H1 (cell line): ENCODE data around the gene GRIN3A. TPM values are rescaled to one million over a fixed set of nuclear protein-coding genes. Genes with fewer than 3 reads are reported as not detected.

Source experiments
- CTCF ChIA-PET: fragments of 300-600 bp; sonication (Branson Sonifier 250); formaldehyde crosslinking; loops from one replicate; lab custom pipeline; 2021; ENCODE audit not compliant: partially characterized antibody; lab: Charles Lee
- POLR2A ChIA-PET: fragments of 300-600 bp; sonication (Branson Sonifier 250); formaldehyde crosslinking; loops from one replicate; lab custom pipeline; 2021; ENCODE audit warnings: inconsistent platforms; ENCODE audit not compliant: partially characterized antibody; lab: Charles Lee
- DNase-seq, 2 experiments: peaks; one replicate each; pipeline versions ENCODE4 v3.0.0 to v3.0.0-alpha.2; 2010 to 2022; ENCODE audit warnings: low spot score in 2 of 2, low read depth in 1 of 2, mixed read lengths in 1 of 2
- FAIRE-seq: peaks from 2 replicates; lab custom pipeline; 2011; peaks lifted over from hg19 to GRCh38; lab: Jason Lieb, UNC
- H2AFZ ChIP-seq: 2 replicates; pipeline ENCODE4 v1.8.1; 2012; ENCODE audit warnings: low read length, inconsistent platforms
- H2AK5ac ChIP-seq: 2 replicates; pipeline ENCODE4 v1.6.1; 2013; ENCODE audit warnings: low read depth, low read length
- H2BK120ac ChIP-seq: replicated peaks from 2 replicates; pipeline ENCODE3; 2013; ENCODE audit warnings: low read depth, low read length, inconsistent platforms
- H2BK12ac ChIP-seq: 2 replicates; pipeline ENCODE4 v1.6.1; 2013; ENCODE audit warnings: low read depth, low read length
- H2BK15ac ChIP-seq: 2 replicates; pipeline ENCODE4 v1.6.1; 2013; ENCODE audit warnings: low read length
- H2BK20ac ChIP-seq: 2 replicates; pipeline ENCODE4 v1.6.1; 2013; ENCODE audit warnings: low read length
- H2BK5ac ChIP-seq: 2 replicates; pipeline ENCODE4 v1.6.1; 2013; ENCODE audit warnings: low read depth, low read length
- H3K14ac ChIP-seq: 2 replicates; pipeline ENCODE4 v1.6.1; 2013; ENCODE audit warnings: inconsistent platforms; ENCODE audit not compliant: insufficient read length
- H3K18ac ChIP-seq: 2 replicates; pipeline ENCODE4 v1.6.1; 2013; ENCODE audit warnings: low read length; ENCODE audit errors: extremely low read depth
- H3K23ac ChIP-seq: 2 replicates; pipeline ENCODE4 v1.6.1; 2013; ENCODE audit warnings: inconsistent platforms; ENCODE audit not compliant: insufficient read length
- H3K23me2 ChIP-seq: 2 replicates; pipeline ENCODE4 v1.6.1; 2013; ENCODE audit warnings: low read depth, low read length
- H3K27ac ChIP-seq: 2 replicates; pipeline ENCODE4 v1.6.1; 2011; ENCODE audit warnings: low read depth, low read length, inconsistent platforms
- H3K27me3 ChIP-seq, 4 experiments: replicated peaks in 1 of 4; 1 replicate in 1 of 4; 2 replicates in 3 of 4; pipeline versions ENCODE4 v1.6.1 to v1.8.1; 2011 to 2013; ENCODE audit warnings: low read length in 3 of 4, mild to moderate bottlenecking in 3 of 4, inconsistent platforms in 2 of 4, mixed read lengths in 2 of 4, moderate library complexity in 1 of 4; ENCODE audit not compliant: control insufficient read depth in 3 of 4, insufficient read depth in 3 of 4; ENCODE audit errors: extremely low read depth in 1 of 4
- H3K36me3 ChIP-seq, 4 experiments: 2 replicates each; pipeline versions ENCODE4 v1.6.1 to v1.8.1; 2011 to 2013; ENCODE audit warnings: mild to moderate bottlenecking in 4 of 4, low read length in 3 of 4, moderate library complexity in 2 of 4, control low read depth in 1 of 4, inconsistent platforms in 1 of 4; ENCODE audit not compliant: insufficient read depth in 4 of 4, control insufficient read depth in 2 of 4
- H3K4ac ChIP-seq: replicated peaks from 2 replicates; pipeline ENCODE3; 2013; ENCODE audit warnings: low read length, low read depth, mixed read lengths, inconsistent platforms; ENCODE audit not compliant: insufficient read length
- H3K4me1 ChIP-seq, 4 experiments: replicated peaks in 1 of 4; 1 replicate in 1 of 4; 2 replicates in 3 of 4; pipeline versions ENCODE4 v1.6.1 to v1.8.1; 2011 to 2013; ENCODE audit warnings: low read length in 3 of 4, inconsistent platforms in 2 of 4, mixed read lengths in 1 of 4; ENCODE audit not compliant: insufficient read depth in 4 of 4, control insufficient read depth in 3 of 4
- H3K4me2 ChIP-seq, 2 experiments: 2 replicates each; pipeline versions ENCODE4 v1.6.1 to v1.8.1; 2011 to 2013; ENCODE audit warnings: low read depth in 2 of 2, low read length in 2 of 2, control low read depth in 1 of 2, inconsistent platforms in 1 of 2, mild to moderate bottlenecking in 1 of 2; ENCODE audit not compliant: insufficient read depth in 1 of 2
- H3K4me3 ChIP-seq, 4 experiments: fragments of 200-600, 300-600 bp in 1 of 4; sonication (generic), shearing (Covaris generic), sonication (Bioruptor Twin) in 1 of 4; 2 replicates each; pipeline versions ENCODE4 v1.5.1 to v1.8.1; 2011 to 2016; ENCODE audit warnings: low read length in 4 of 4, low read depth in 3 of 4, control low read depth in 2 of 4, inconsistent platforms in 2 of 4, mild to moderate bottlenecking in 2 of 4, mixed read lengths in 1 of 4, moderate library complexity in 1 of 4; ENCODE audit not compliant: insufficient read depth in 2 of 4; ENCODE audit errors: extremely low read depth in 1 of 4
- H3K56ac ChIP-seq: replicated peaks from 2 replicates; pipeline ENCODE3; 2013; ENCODE audit warnings: low read depth, mild to moderate bottlenecking, mixed read lengths, low read length, inconsistent platforms; ENCODE audit not compliant: insufficient read length
- H3K79me1 ChIP-seq: 2 replicates; pipeline ENCODE4 v1.6.1; 2013; ENCODE audit warnings: low read depth, low read length, control low read depth
- H3K79me2 ChIP-seq, 2 experiments: 2 replicates each; pipeline versions ENCODE4 v1.6.1 to v1.8.1; 2012 to 2013; ENCODE audit warnings: low read length in 2 of 2, mild to moderate bottlenecking in 2 of 2, inconsistent platforms in 1 of 2; ENCODE audit not compliant: insufficient read depth in 2 of 2, control insufficient read depth in 1 of 2
- H3K9ac ChIP-seq, 4 experiments: replicated peaks in 1 of 4; 1 replicate in 1 of 4; 2 replicates in 3 of 4; pipeline versions ENCODE4 v1.6.1 to v1.8.1; 2011 to 2013; ENCODE audit warnings: low read depth in 3 of 4, low read length in 3 of 4, control low read depth in 2 of 4, mild to moderate bottlenecking in 2 of 4, moderate library complexity in 2 of 4, inconsistent platforms in 1 of 4; ENCODE audit errors: extremely low read depth in 1 of 4
- H3K9me3 ChIP-seq, 2 experiments: 2 replicates each; pipeline versions ENCODE4 v1.6.1 to v1.8.1; 2012 to 2013; ENCODE audit warnings: mild to moderate bottlenecking in 2 of 2, moderate library complexity in 2 of 2, control low read depth in 1 of 2, inconsistent platforms in 1 of 2, low read depth in 1 of 2, low read length in 1 of 2, mixed read lengths in 1 of 2; ENCODE audit not compliant: insufficient read depth in 2 of 2
- H4K20me1 ChIP-seq, 2 experiments: replicated peaks in 1 of 2; 2 replicates each; pipeline versions ENCODE3 to v1.8.1; 2011 to 2013; ENCODE audit warnings: inconsistent platforms in 2 of 2, low read length in 2 of 2, mild to moderate bottlenecking in 1 of 2; ENCODE audit not compliant: insufficient read depth in 2 of 2, control insufficient read depth in 1 of 2
- H4K5ac ChIP-seq: 2 replicates; pipeline ENCODE4 v1.6.1; 2013; ENCODE audit warnings: low read length, low read depth, mixed read lengths, inconsistent platforms; ENCODE audit not compliant: insufficient read length
- H4K8ac ChIP-seq: 2 replicates; pipeline ENCODE4 v1.8.0; 2013; ENCODE audit warnings: mild to moderate bottlenecking, moderate library complexity, low read length, inconsistent platforms; ENCODE audit not compliant: insufficient read depth; ENCODE audit errors: extremely low read depth
- H4K91ac ChIP-seq: replicated peaks from 2 replicates; pipeline ENCODE3; 2013; ENCODE audit warnings: low read length, mixed read lengths, inconsistent platforms; ENCODE audit not compliant: insufficient read length
- CHD2 ChIP-seq: IDR thresholded peaks from 2 replicates; pipeline ENCODE4 v1.6.1; 2012; ENCODE audit warnings: low read length, improper control_type of control experiment
- HDAC6 ChIP-seq: IDR thresholded peaks from one replicate; pipeline ENCODE4 v1.7.1; 2012; ENCODE audit warnings: low read depth, mild to moderate bottlenecking, inconsistent platforms, low read length, moderate library complexity
- KDM5A ChIP-seq: fragments of 200-600 bp; IDR thresholded peaks from 2 replicates; pipeline ENCODE4 v1.7.1; 2012; ENCODE audit warnings: mild to moderate bottlenecking, low read length, inconsistent platforms, mixed read lengths
- PHF8 ChIP-seq: fragments of 200-600 bp; sonication (generic); conservative IDR thresholded peaks from 2 replicates; pipeline ENCODE4 v1.7.1; 2012; ENCODE audit warnings: low read depth, mild to moderate bottlenecking, inconsistent platforms, low read length, moderate library complexity
- POU5F1 ChIP-seq: IDR thresholded peaks from 2 replicates; pipeline ENCODE4 v1.6.1; 2011; ENCODE audit warnings: low read depth, mild to moderate bottlenecking, low read length, moderate library complexity
- SIN3A ChIP-seq, 2 experiments: IDR thresholded peaks in 1 of 2; conservative IDR thresholded peaks in 1 of 2; 2 replicates each; pipeline ENCODE4 v1.6.1; 2011 to 2012; ENCODE audit warnings: low read length in 2 of 2, improper control_type of control experiment in 1 of 2, low read depth in 1 of 2, mild to moderate bottlenecking in 1 of 2
- SP4 ChIP-seq: IDR thresholded peaks from 2 replicates; pipeline ENCODE4 v1.6.1; 2012; ENCODE audit warnings: low read length, inconsistent platforms
- WGBS, 2 experiments: shearing (Covaris generic) in 1 of 2; methylation state at CpG; one replicate each; pipeline versions ENCODE4 v1.1.6 to v1.1.7; 2013 to 2015; ENCODE audit warnings: low lambda C conversion rate in 2 of 2, mixed read lengths in 2 of 2, inconsistent platforms in 1 of 2, low coverage in 1 of 2, missing lambda C conversion rate in 1 of 2; ENCODE audit not compliant: insufficient replicate concordance in 2 of 2, insufficient coverage in 1 of 2, insufficient read length in 1 of 2; ENCODE audit errors: extremely low coverage in 1 of 2, missing lambda C conversion rate in 1 of 2; 5-methylcytosine and 5-hydroxymethylcytosine counted together
- polyA plus RNA-seq, 7 experiments: library from polyadenylated mRNA; depleted of rRNA in 3 of 7; stranded (reverse) in 5 of 7; unstranded in 2 of 7; fragments of >200 nt in 5 of 7; fragments of 200-250 nt in 2 of 7; gene quantifications; 1 replicate in 5 of 7; 2 replicates in 1 of 7; 4 replicates in 1 of 7; pipeline versions ENCODE4 v1.2.1 to v1.2.3, GENCODE V29; 2011 to 2013; ENCODE audit warnings: missing spikeins in 2 of 7, mixed read lengths in 2 of 7
- total RNA-seq: library from RNA; stranded (reverse); fragmentation: NEBNext Ultra II Directional; extraction: Animal tissue kit (Norgen Biotek cat#: 25700); gene quantifications from 2 replicates; pipeline ENCODE4 v1.2.1, GENCODE V29; 2021

GRIN3A gene
- total and polyA plus RNA-seq, 2 of the 8 experiments (the other 6 are each of a cell fraction or from before 2014, with no cell fraction given), result 0.04 TPM; not detected in 1

DNA sequence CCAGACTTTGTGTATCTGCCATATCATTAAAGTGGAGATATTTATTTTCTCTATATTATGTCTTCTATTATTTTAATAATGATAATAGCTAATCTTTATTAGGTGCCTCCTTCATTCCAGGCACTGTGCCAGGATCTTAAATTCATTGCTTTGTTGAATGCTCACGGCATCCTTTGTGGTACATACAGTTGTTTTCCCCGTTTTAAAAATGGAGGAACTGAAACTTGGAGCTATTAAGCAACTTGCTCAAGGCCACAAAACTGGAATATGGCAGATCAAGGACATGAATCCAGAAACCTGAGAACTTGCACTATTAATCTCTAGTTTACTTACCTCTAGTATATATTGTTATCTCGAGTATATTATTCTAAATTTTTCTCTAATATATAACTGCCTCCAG is 102.2 kb downstream of the GRIN3A start:
- Histone ChIP-seq H3K79me1 (no peaks in the 10 kb centered on the region), H3K9me3 (no peaks in the 10 kb centered on the region), H3K27me3 (no peaks in the 10 kb centered on the region), H3K4me2 (no peak overlapping the region), H2BK15ac (no peak overlapping the region), H3K36me3 (no peaks in the 10 kb centered on the region), H3K23me2 (no peaks in the 10 kb centered on the region), H3K23ac (no peak overlapping the region), H2BK5ac (no peak overlapping the region), H3K18ac (no peak overlapping the region), H2AFZ (no peak overlapping the region), H3K4ac (no peak overlapping the region), H4K20me1 (no peaks in the 10 kb centered on the region), H2AK5ac (no peak overlapping the region), H4K91ac (no peak overlapping the region), H4K5ac (no peak overlapping the region), H2BK20ac (no peak overlapping the region), H3K4me1 (no peaks in the 10 kb centered on the region), H3K56ac (no peak overlapping the region), H3K9ac (no peak overlapping the region), H3K27ac (no peak overlapping the region), H2BK120ac (no peak overlapping the region), H3K14ac (no peak overlapping the region), H3K4me3 (no peak overlapping the region), H2BK12ac (no peak overlapping the region), H4K8ac (no peak overlapping the region), H3K79me2 (no peaks in the 10 kb centered on the region)
- DNase-seq (no peak), FAIRE-seq (no peak)
- ChIA-PET POLR2A (no interaction called here), CTCF (interaction anchor here (0.7 to 0.8 kb wide), 2 partner anchors 16 to 395 kb away, joined by 3 to 4 read pairs; no protein-coding TSS in a partner anchor)
- WGBS, 2 experiments, result 81% methylated on average over 3 of the region's 3 CpGs; no CpG with 5 or more reads in 1 of the 2 experiments
- TF ChIP-seq KDM5A, result no peak
- TF ChIP-seq POU5F1, result no peak
- no peak for TF ChIP-seq CHD2
- no peak for TF ChIP-seq PHF8
- no peak for TF ChIP-seq SP4
- no peak for TF ChIP-seq SIN3A (conservative IDR thresholded peaks at IDR 0.05 in 1 of 2, IDR thresholded peaks at IDR 0.05 in 1 of 2; ENCODE audit: low read depth in 1 of 2, low read length in 2 of 2)
- TF ChIP-seq HDAC6, result no peak
